ENCODE results near the gene FCRL2. TPM values are rescaled to one million over a fixed set of nuclear protein-coding genes. Genes with fewer than 3 reads are reported as not detected.
A peak's percentile ranks its signal among the peaks of the same experiment; 100 is the strongest.

FCRL2 gene
- total RNA-seq, 2 experiments from 2014 or later: 0.11 to 0.20 TPM

DNA sequence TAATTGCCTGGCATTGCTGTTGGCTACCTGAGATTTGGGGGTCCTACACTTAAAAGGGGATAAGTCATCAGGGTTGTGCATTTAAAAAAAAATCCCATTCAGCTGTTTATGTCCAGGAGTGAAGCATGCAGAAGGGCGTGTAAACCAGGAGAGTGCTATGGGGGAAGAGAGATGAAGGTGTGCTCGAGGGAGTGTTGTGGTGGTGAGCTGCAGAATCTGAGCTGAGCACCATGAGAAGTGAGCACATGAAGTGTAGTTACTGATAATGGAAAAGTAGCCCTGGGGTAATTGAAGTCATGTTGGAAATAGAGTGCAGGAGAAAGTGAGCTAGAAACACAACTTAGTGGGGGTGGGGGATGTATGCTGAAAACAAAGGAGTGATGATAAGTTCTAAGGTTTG lies 42.3 kb upstream of the FCRL2 start:
- peaks cover 0 to under 1% of the 10 kb centered on the region in 2 experiments for H3K9me3 ChIP-seq (ENCODE audit: control insufficient read depth in 1 of 2, insufficient read depth in 1 of 2, low read length in 2 of 2)
- intact Hi-C loops (cut with DNase I, micrococcal nuclease): no loop called here
- H3K4me3 Mint-ChIP-seq: no peak overlapping the region
- H3K9me3 Mint-ChIP-seq: peaks cover 3% of the 10 kb centered on the region
- ChIA-PET CTCF (no interaction called here), POLR2A (no interaction called here)
- TF ChIP-seq, protein P1, sequence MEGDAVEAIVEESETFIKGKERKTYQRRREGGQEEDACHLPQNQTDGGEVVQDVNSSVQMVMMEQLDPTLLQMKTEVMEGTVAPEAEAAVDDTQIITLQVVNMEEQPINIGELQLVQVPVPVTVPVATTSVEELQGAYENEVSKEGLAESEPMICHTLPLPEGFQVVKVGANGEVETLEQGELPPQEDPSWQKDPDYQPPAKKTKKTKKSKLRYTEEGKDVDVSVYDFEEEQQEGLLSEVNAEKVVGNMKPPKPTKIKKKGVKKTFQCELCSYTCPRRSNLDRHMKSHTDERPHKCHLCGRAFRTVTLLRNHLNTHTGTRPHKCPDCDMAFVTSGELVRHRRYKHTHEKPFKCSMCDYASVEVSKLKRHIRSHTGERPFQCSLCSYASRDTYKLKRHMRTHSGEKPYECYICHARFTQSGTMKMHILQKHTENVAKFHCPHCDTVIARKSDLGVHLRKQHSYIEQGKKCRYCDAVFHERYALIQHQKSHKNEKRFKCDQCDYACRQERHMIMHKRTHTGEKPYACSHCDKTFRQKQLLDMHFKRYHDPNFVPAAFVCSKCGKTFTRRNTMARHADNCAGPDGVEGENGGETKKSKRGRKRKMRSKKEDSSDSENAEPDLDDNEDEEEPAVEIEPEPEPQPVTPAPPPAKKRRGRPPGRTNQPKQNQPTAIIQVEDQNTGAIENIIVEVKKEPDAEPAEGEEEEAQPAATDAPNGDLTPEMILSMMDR (IDR thresholded peaks at IDR 0.05): no peak
- H3K4me1 Mint-ChIP-seq (ENCODE audit: low read depth): no peaks in the 10 kb centered on the region
- DNase-seq (no peak), ATAC-seq (ENCODE audit: poor library complexity) (no peak)
- H3K27ac Mint-ChIP-seq: no peak overlapping the region
- H3K27ac ChIP-seq (ENCODE audit: low read depth in 1 of 2, low read length in 2 of 2): no peak overlapping the region
- H3K36me3 Mint-ChIP-seq (ENCODE audit: low read depth): no peaks in the 10 kb centered on the region
- H3K27me3 Mint-ChIP-seq: peaks cover 6% of the 10 kb centered on the region
- no peak overlapping the region for H3K4me3 ChIP-seq (ENCODE audit: low read length)
- no peaks in the 10 kb centered on the region for H3K36me3 ChIP-seq (ENCODE audit: insufficient read depth, low read length)
- H3K4me1 ChIP-seq (ENCODE audit: insufficient read depth, low read length): no peaks in the 10 kb centered on the region
- H3K27me3 ChIP-seq (ENCODE audit: control insufficient read depth in 1 of 2, insufficient read depth in 2 of 2, low read length in 2 of 2): no peaks in the 10 kb centered on the region

DNA sequence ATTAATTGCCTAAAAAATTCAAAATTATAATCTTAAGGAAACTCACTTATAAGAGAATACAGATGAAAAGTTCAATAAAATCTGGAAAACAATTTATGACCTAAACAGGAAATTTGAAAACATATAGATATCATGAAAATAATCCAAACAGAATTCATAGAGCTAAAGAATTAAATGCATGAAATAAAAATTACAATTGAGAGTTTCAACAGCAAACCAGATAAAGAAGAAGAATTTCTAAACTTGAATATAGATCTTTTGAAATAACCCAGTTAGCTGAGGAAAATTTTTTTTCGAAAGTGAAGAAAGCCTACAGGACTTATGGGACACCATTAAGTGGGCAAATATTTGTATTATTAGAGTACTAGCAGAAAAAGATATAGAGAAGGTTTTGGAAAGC lies 36.3 kb upstream of the FCRL2 start:
- DNase-seq (no peak), ATAC-seq (ENCODE audit: poor library complexity) (no peak)
- intact Hi-C loops (cut with DNase I, micrococcal nuclease): no loop called here
- Histone ChIP-seq H3K4me1 (ENCODE audit: insufficient read depth, low read length) (no peaks in the 10 kb centered on the region), H3K4me3 (ENCODE audit: low read length) (no peak overlapping the region), H3K27ac (ENCODE audit: low read depth in 1 of 2, low read length in 2 of 2) (no peak overlapping the region), H3K9me3 (ENCODE audit: control insufficient read depth in 1 of 2, insufficient read depth in 1 of 2, low read length in 2 of 2) (peaks cover 13 to 18% of the 10 kb centered on the region in 2 experiments), H3K36me3 (ENCODE audit: insufficient read depth, low read length) (no peaks in the 10 kb centered on the region), H3K27me3 (ENCODE audit: control insufficient read depth in 1 of 2, insufficient read depth in 2 of 2, low read length in 2 of 2) (no peaks in the 10 kb centered on the region)
- POLR2A ChIA-PET: no interaction called here
- Mint-ChIP-seq H3K4me3 (no peak overlapping the region), H3K36me3 (ENCODE audit: low read depth) (no peaks in the 10 kb centered on the region), H3K4me1 (ENCODE audit: low read depth) (no peaks in the 10 kb centered on the region), H3K27me3 (peaks cover 9% of the 10 kb centered on the region), H3K9me3 (peaks cover 13% of the 10 kb centered on the region), H3K27ac (no peak overlapping the region)
- TF ChIP-seq, protein P1 (IDR thresholded peaks at IDR 0.05): no peak
- CTCF ChIA-PET: no interaction called here

DNA sequence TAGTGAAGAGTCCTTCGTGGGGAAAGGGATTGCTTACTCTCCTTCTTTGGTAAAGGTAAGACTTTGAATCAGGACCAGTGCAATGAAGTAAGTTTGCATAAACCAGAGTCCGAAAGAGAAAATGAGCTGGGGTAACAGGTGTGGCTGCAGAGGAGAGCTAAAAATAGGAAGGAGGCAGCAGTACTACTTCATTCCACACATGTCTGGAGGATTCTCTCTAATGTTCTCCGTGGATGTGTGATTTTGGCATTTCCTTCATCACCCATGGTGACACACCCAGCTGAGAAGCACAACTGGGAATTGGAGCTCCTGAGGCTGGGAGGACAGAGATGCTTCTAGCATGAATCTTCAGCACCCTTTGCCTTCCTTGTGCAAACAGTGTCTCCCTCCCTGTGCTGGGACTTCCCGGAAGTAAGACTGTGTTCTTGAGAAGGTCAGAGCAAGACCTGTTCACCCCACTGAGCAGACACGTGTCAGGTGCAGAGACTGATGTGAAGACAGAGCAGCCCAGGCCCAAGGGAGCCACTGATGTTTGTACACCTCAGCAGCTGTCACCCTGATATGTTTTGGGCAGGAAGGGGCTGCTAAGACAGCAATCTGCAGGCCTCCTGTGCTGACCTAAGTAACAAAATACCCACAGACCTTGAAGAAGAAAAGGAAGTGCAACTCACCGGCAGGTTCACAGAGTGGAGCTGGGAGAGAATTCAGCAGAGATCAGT lies 29.7 kb upstream of the FCRL2 start:
- H3K9me3 Mint-ChIP-seq: no peaks in the 10 kb centered on the region
- no peaks in the 10 kb centered on the region for H3K4me1 Mint-ChIP-seq (ENCODE audit: low read depth)
- Histone ChIP-seq H3K27ac (ENCODE audit: low read depth in 1 of 2, low read length in 2 of 2) (no peak overlapping the region), H3K4me1 (ENCODE audit: insufficient read depth, low read length) (no peaks in the 10 kb centered on the region), H3K4me3 (ENCODE audit: low read length) (no peak overlapping the region), H3K36me3 (ENCODE audit: insufficient read depth, low read length) (no peaks in the 10 kb centered on the region), H3K27me3 (ENCODE audit: control insufficient read depth in 1 of 2, insufficient read depth in 2 of 2, low read length in 2 of 2) (peaks cover 0 to 2% of the 10 kb centered on the region in 2 experiments), H3K9me3 (ENCODE audit: control insufficient read depth in 1 of 2, insufficient read depth in 1 of 2, low read length in 2 of 2) (peaks cover 0 to 7% of the 10 kb centered on the region in 2 experiments)
- intact Hi-C loops (cut with DNase I, micrococcal nuclease): no loop called here
- peak in 1 of 14 experiments; percentile 3 for DNase-seq
- ChIA-PET CTCF (no interaction called here), POLR2A (no interaction called here)
- H3K4me3 Mint-ChIP-seq: no peak overlapping the region
- no peak for ATAC-seq (ENCODE audit: poor library complexity)
- TF ChIP-seq, protein P1 (IDR thresholded peaks at IDR 0.05): no peak
- H3K27me3 Mint-ChIP-seq: peaks cover 12% of the 10 kb centered on the region
- no peak overlapping the region for H3K27ac Mint-ChIP-seq
- H3K36me3 Mint-ChIP-seq (ENCODE audit: low read depth): no peaks in the 10 kb centered on the region
